Measurements from ENCODE around the gene SEC22C. TPM values are rescaled to one million over a fixed set of nuclear protein-coding genes. Genes with fewer than 3 reads are reported as not detected.

SEC22C gene
- total and polyA plus RNA-seq, 2 donors (not counting 1 experiment from before 2014, with no cell fraction given), result 50.8 to 86.0 TPM

DNA sequence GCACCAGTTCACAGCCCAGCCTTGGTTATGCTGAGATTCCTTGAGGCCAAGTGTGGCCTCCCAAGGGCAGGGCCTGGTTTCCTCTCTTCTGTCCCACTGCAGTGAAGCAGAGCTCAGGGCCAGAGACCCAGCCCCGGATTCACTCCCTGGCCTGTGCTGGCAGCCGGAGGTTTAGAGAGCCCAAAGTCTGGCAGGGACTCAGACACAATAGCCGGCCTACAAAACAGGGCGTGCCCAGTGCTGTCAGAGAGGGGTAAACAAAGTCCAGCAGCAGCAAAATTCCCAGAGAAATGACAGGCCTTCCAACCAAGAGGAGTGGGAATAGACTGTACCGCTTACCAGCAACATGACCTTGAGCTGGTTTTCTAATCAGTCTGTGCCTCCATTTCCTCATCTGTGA, 65.3 kb downstream of the SEC22C start:
- Histone ChIP-seq H3K4me2 (ENCODE audit: extremely low read depth, insufficient read depth, low read length) (no peak overlapping the region), H3K27ac (ENCODE audit: insufficient read depth, low read length) (no peak overlapping the region), H2AFZ (ENCODE audit: low read length) (no peak overlapping the region), H3K4me3 (replicated peaks in 1 of 4; ENCODE audit: control extremely low read depth in 1 of 4, insufficient read depth in 1 of 4, low read depth in 3 of 4, low read length in 4 of 4) (no peak overlapping the region), H4K20me1 (ENCODE audit: control insufficient read depth, extremely low read depth, insufficient read depth, low read length) (no peaks in the 10 kb centered on the region), H3K27me3 (ENCODE audit: control insufficient read depth, insufficient read depth, low read length) (no peaks in the 10 kb centered on the region), H3K9me3 (ENCODE audit: control insufficient read depth, insufficient read depth, low read depth, low read length) (no peaks in the 10 kb centered on the region), H3K79me2 (ENCODE audit: control insufficient read depth, insufficient read depth, low read length) (no peaks in the 10 kb centered on the region), H3K4me1 (ENCODE audit: control insufficient read depth, extremely low read depth, insufficient read depth, low read length) (no peaks in the 10 kb centered on the region), H3K9ac (ENCODE audit: insufficient read depth, low read length) (no peak overlapping the region), H3K36me3 (ENCODE audit: control insufficient read depth, insufficient read depth, low read length) (no peaks in the 10 kb centered on the region)
- DNase-seq (ENCODE audit: low read depth in 2 of 2), result no peak
- TF ChIP-seq CTCF (conservative IDR thresholded peaks at IDR 0.05 in 1 of 2, IDR thresholded peaks at IDR 0.05 in 1 of 2; ENCODE audit: low read depth in 1 of 2, low read length in 2 of 2), result no peak
- TF ChIP-seq EZH2 (IDR thresholded peaks at IDR 0.05; ENCODE audit: low read length, missing control alignments), result no peak

GRCh38 chr3:42515976-42516375, 65.8 kb downstream of the SEC22C start:
- Histone ChIP-seq H3K27me3 (ENCODE audit: control insufficient read depth, insufficient read depth, low read length) (no peaks in the 10 kb centered on the region), H3K79me2 (ENCODE audit: control insufficient read depth, insufficient read depth, low read length) (no peaks in the 10 kb centered on the region), H3K36me3 (ENCODE audit: control insufficient read depth, insufficient read depth, low read length) (no peaks in the 10 kb centered on the region), H2AFZ (ENCODE audit: low read length) (no peak overlapping the region), H3K9ac (ENCODE audit: insufficient read depth, low read length) (no peak overlapping the region), H3K4me3 (replicated peaks in 1 of 4; ENCODE audit: control extremely low read depth in 1 of 4, insufficient read depth in 1 of 4, low read depth in 3 of 4, low read length in 4 of 4) (no peak overlapping the region), H4K20me1 (ENCODE audit: control insufficient read depth, extremely low read depth, insufficient read depth, low read length) (no peaks in the 10 kb centered on the region), H3K4me1 (ENCODE audit: control insufficient read depth, extremely low read depth, insufficient read depth, low read length) (no peaks in the 10 kb centered on the region), H3K9me3 (ENCODE audit: control insufficient read depth, insufficient read depth, low read depth, low read length) (no peaks in the 10 kb centered on the region), H3K4me2 (ENCODE audit: extremely low read depth, insufficient read depth, low read length) (no peak overlapping the region), H3K27ac (ENCODE audit: insufficient read depth, low read length) (no peak overlapping the region)
- TF ChIP-seq CTCF (conservative IDR thresholded peaks at IDR 0.05 in 1 of 2, IDR thresholded peaks at IDR 0.05 in 1 of 2; ENCODE audit: low read depth in 1 of 2, low read length in 2 of 2) (no peak), EZH2 (IDR thresholded peaks at IDR 0.05; ENCODE audit: low read length, missing control alignments) (no peak)
- DNase-seq (ENCODE audit: low read depth in 2 of 2), result no peak

- Histone ChIP-seq H3K4me2 (ENCODE audit: extremely low read depth, insufficient read depth, low read length) (no peak overlapping the region), H3K79me2 (ENCODE audit: control insufficient read depth, insufficient read depth, low read length) (no peaks in the 10 kb centered on the region), H3K4me3 (replicated peaks in 1 of 4; ENCODE audit: control extremely low read depth in 1 of 4, insufficient read depth in 1 of 4, low read depth in 3 of 4, low read length in 4 of 4) (no peak overlapping the region), H4K20me1 (ENCODE audit: control insufficient read depth, extremely low read depth, insufficient read depth, low read length) (no peaks in the 10 kb centered on the region), H3K27ac (ENCODE audit: insufficient read depth, low read length) (no peak overlapping the region), H3K4me1 (ENCODE audit: control insufficient read depth, extremely low read depth, insufficient read depth, low read length) (no peaks in the 10 kb centered on the region), H3K27me3 (ENCODE audit: control insufficient read depth, insufficient read depth, low read length) (no peaks in the 10 kb centered on the region), H3K9ac (ENCODE audit: insufficient read depth, low read length) (no peak overlapping the region), H3K36me3 (ENCODE audit: control insufficient read depth, insufficient read depth, low read length) (no peaks in the 10 kb centered on the region), H3K9me3 (ENCODE audit: control insufficient read depth, insufficient read depth, low read depth, low read length) (no peaks in the 10 kb centered on the region), H2AFZ (ENCODE audit: low read length) (no peak overlapping the region)
- TF ChIP-seq CTCF (conservative IDR thresholded peaks at IDR 0.05 in 1 of 2, IDR thresholded peaks at IDR 0.05 in 1 of 2; ENCODE audit: low read depth in 1 of 2, low read length in 2 of 2) (no peak), EZH2 (IDR thresholded peaks at IDR 0.05; ENCODE audit: low read length, missing control alignments) (no peak)
- no peak for DNase-seq (ENCODE audit: low read depth in 2 of 2)
Observed at GRCh38 chr3:42515391-42515916, 66.3 kb downstream of the SEC22C start.
